CD4-positive, alpha-beta memory T cell (primary cell): Measurements from ENCODE around the gene EWSR1. TPM values are rescaled to one million over a fixed set of nuclear protein-coding genes. Genes with fewer than 3 reads are reported as not detected.

Source experiments
- CTCF ChIA-PET: fragments of 350-600 bp; sonication (Branson Sonifier 250); formaldehyde crosslinking; loops from one replicate; lab custom pipeline; 2021; ENCODE audit warnings: inconsistent platforms; ENCODE audit not compliant: partially characterized antibody; lab: Charles Lee
- POLR2A ChIA-PET: fragments of 350-600 bp; sonication (Branson Sonifier 250); formaldehyde crosslinking; loops from one replicate; lab custom pipeline; 2021; ENCODE audit not compliant: partially characterized antibody; lab: Charles Lee
- DNase-seq, 5 donors: peaks; one replicate each; pipeline versions ENCODE4 v3.0.0 to v3.0.0-alpha.2; 2020 to 2022; ENCODE audit warnings: mixed read lengths in 1 of 5
- H3K27ac ChIP-seq: one replicate; pipeline ENCODE4 v1.7.0; 2013; ENCODE audit warnings: low read depth, low read length
- H3K27me3 ChIP-seq: 2 replicates; pipeline ENCODE4 v1.7.0; 2013; ENCODE audit warnings: mild to moderate bottlenecking, low read length, moderate library complexity; ENCODE audit not compliant: insufficient read depth
- H3K36me3 ChIP-seq: 2 replicates; pipeline ENCODE4 v1.7.0; 2013; ENCODE audit warnings: mild to moderate bottlenecking, low read length, moderate library complexity; ENCODE audit not compliant: insufficient read depth
- H3K4me1 ChIP-seq: 2 replicates; pipeline ENCODE4 v1.7.0; 2013; ENCODE audit warnings: mild to moderate bottlenecking, low read length, moderate library complexity; ENCODE audit not compliant: insufficient read depth
- H3K4me3 ChIP-seq, 2 donors: one replicate each; pipeline ENCODE4 v1.7.0; 2013; ENCODE audit warnings: low read length in 2 of 2, mild to moderate bottlenecking in 1 of 2
- H3K9me3 ChIP-seq, 2 donors: one replicate each; pipeline ENCODE4 v1.7.0; 2013; ENCODE audit warnings: low read length in 2 of 2, control low read depth in 1 of 2; ENCODE audit not compliant: control insufficient read depth in 1 of 2
- H3K27ac Mint-ChIP-seq, 7 donors: one replicate each; pipeline ENCODE4 v1.8.0; 2020 to 2021; ENCODE audit warnings: mixed read lengths in 7 of 7, mild to moderate bottlenecking in 6 of 7, inconsistent platforms in 3 of 7, moderate library complexity in 3 of 7
- H3K27me3 Mint-ChIP-seq, 2 donors: one replicate each; pipeline ENCODE4 v1.8.0; 2020 to 2021; ENCODE audit warnings: mixed read lengths in 2 of 2
- H3K36me3 Mint-ChIP-seq, 2 donors: one replicate each; pipeline ENCODE4 v1.8.0; 2020 to 2021; ENCODE audit warnings: mixed read lengths in 2 of 2, inconsistent platforms in 1 of 2, mild to moderate bottlenecking in 1 of 2
- H3K4me1 Mint-ChIP-seq, 4 donors: one replicate each; pipeline ENCODE4 v1.8.0; 2020 to 2021; ENCODE audit warnings: mixed read lengths in 4 of 4, mild to moderate bottlenecking in 1 of 4
- H3K4me3 Mint-ChIP-seq, 8 donors: one replicate each; pipeline ENCODE4 v1.8.0; 2020 to 2021; ENCODE audit warnings: mixed read lengths in 8 of 8, mild to moderate bottlenecking in 7 of 8, moderate library complexity in 6 of 8, inconsistent platforms in 3 of 8
- H3K9me3 Mint-ChIP-seq, 8 donors: one replicate each; pipeline ENCODE4 v1.8.0; 2020 to 2021; ENCODE audit warnings: mixed read lengths in 8 of 8, mild to moderate bottlenecking in 5 of 8, inconsistent platforms in 3 of 8, moderate library complexity in 1 of 8
- intact Hi-C: fragments of 100-400 bp; cut with micrococcal nuclease; formaldehyde crosslinking; loops from one replicate; pipeline ENCODE4 v1.15.1; 2023
- microRNA-seq: library from miRNA; unstranded; fragments of <30 nt; microRNA quantifications from one replicate; pipeline ENCODE4 v1.2.0, GENCODE V29; 2021; ENCODE audit warnings: borderline replicate concordance, borderline number of aligned reads, borderline microRNAs expressed, mixed read lengths
- polyA plus RNA-seq, 2 donors: library from polyadenylated mRNA; unstranded; fragments of 300-500 nt; fragmentation: Illumina TruSeq; gene quantifications; one replicate each; pipeline ENCODE4 v1.2.3, GENCODE V29; 2021
- total RNA-seq, 2 experiments: library from RNA; stranded (reverse); gene quantifications; one replicate each; pipeline ENCODE4 v1.2.3, GENCODE V29; 2021

Gene EWSR1
- total and polyA plus RNA-seq, 4 experiments from 2014 or later: 192 to 250 (median 228) TPM

GRCh38 chr22:29345932-29346331 lies 77.9 kb downstream of the EWSR1 start:
- Histone ChIP-seq H3K27me3 (no peaks in the 10 kb centered on the region), H3K4me3 (no peak overlapping the region), H3K4me1 (no peaks in the 10 kb centered on the region), H3K36me3 (peaks cover 74% of the 10 kb centered on the region), H3K9me3 (no peaks in the 10 kb centered on the region), H3K27ac (no peak overlapping the region)
- Mint-ChIP-seq H3K27ac (peak overlapping the region in 2 of 7 donors; percentile 55 to 77), H3K36me3 (peaks cover 50 to 90% of the 10 kb centered on the region in 2 donors), H3K9me3 (no peaks in the 10 kb centered on the region), H3K27me3 (no peaks in the 10 kb centered on the region), H3K4me1 (no peaks in the 10 kb centered on the region), H3K4me3 (no peak overlapping the region)
- ChIA-PET POLR2A (no interaction called here), CTCF (no interaction called here)
- intact Hi-C loops: no loop called here
- DNase-seq: no peak

GRCh38 chr22:29346659-29347058 lies 78.6 kb downstream of the EWSR1 start:
- H3K9me3 Mint-ChIP-seq: no peaks in the 10 kb centered on the region
- no peak overlapping the region for H3K4me3 Mint-ChIP-seq
- H3K27me3 Mint-ChIP-seq: no peaks in the 10 kb centered on the region
- POLR2A ChIA-PET: no interaction called here
- H3K27me3 ChIP-seq: no peaks in the 10 kb centered on the region
- DNase-seq: no peak
- no peaks in the 10 kb centered on the region for H3K4me1 ChIP-seq
- H3K9me3 ChIP-seq: no peaks in the 10 kb centered on the region
- H3K36me3 ChIP-seq: peaks cover 75% of the 10 kb centered on the region
- H3K4me3 ChIP-seq: no peak overlapping the region
- CTCF ChIA-PET: no interaction called here
- peaks cover 54 to 91% of the 10 kb centered on the region in 2 donors for H3K36me3 Mint-ChIP-seq
- intact Hi-C loops: no loop called here
- peak overlapping the region in 1 of 7 donors; percentile 47 for H3K27ac Mint-ChIP-seq
- no peak overlapping the region for H3K27ac ChIP-seq
- H3K4me1 Mint-ChIP-seq: no peaks in the 10 kb centered on the region

- H3K4me1 Mint-ChIP-seq: peaks cover 0 to 1% (median 0%) of the 10 kb centered on the region in 4 donors
- H3K9me3 ChIP-seq: no peaks in the 10 kb centered on the region
- H3K27ac ChIP-seq: no peak overlapping the region
- intact Hi-C loops: no loop called here
- H3K27ac Mint-ChIP-seq: no peak overlapping the region
- no peak overlapping the region for H3K4me3 Mint-ChIP-seq
- no peaks in the 10 kb centered on the region for H3K27me3 ChIP-seq
- no peaks in the 10 kb centered on the region for H3K9me3 Mint-ChIP-seq
- POLR2A ChIA-PET: no interaction called here
- peaks cover 73% of the 10 kb centered on the region for H3K36me3 ChIP-seq
- H3K36me3 Mint-ChIP-seq: peaks cover 51 to 90% of the 10 kb centered on the region in 2 donors
- CTCF ChIA-PET: no interaction called here
- H3K4me1 ChIP-seq: no peaks in the 10 kb centered on the region
- H3K27me3 Mint-ChIP-seq: no peaks in the 10 kb centered on the region
- H3K4me3 ChIP-seq: no peak overlapping the region
- no peak for DNase-seq
Observed at GRCh38 chr22:29348041-29348440, 80.0 kb downstream of the EWSR1 start.

- Mint-ChIP-seq H3K27ac (peak overlapping the region in 1 of 7 donors; percentile 27), H3K36me3 (peaks cover 58 to 91% of the 10 kb centered on the region in 2 donors), H3K9me3 (no peaks in the 10 kb centered on the region), H3K4me3 (no peak overlapping the region), H3K27me3 (no peaks in the 10 kb centered on the region), H3K4me1 (peaks cover 0 to 1% (median 0%) of the 10 kb centered on the region in 4 donors)
- Histone ChIP-seq H3K27me3 (no peaks in the 10 kb centered on the region), H3K9me3 (no peaks in the 10 kb centered on the region), H3K4me1 (no peaks in the 10 kb centered on the region), H3K36me3 (peaks cover 78% of the 10 kb centered on the region), H3K4me3 (no peak overlapping the region), H3K27ac (no peak overlapping the region)
- no peak for DNase-seq
- intact Hi-C loops: no loop called here
- CTCF ChIA-PET: no interaction called here
- POLR2A ChIA-PET: no interaction called here
Observed at GRCh38 chr22:29348956-29349355, 80.9 kb downstream of the EWSR1 start.

Small RNAs within 50 kb of the gene (microRNA-seq; reads per million reads assigned to microRNA genes)
- 102 reads per million, percentile 69 among the genes with 10 or more reads in this experiment for gene MIR3653

Other genes starting within 250 kb of the EWSR1 start
- gene C22orf31, start 206.4 kb upstream of the EWSR1 start, total RNA-seq: not detected
- not detected for gene C22orf31, start 206.4 kb upstream of the EWSR1 start, polyA plus RNA-seq
- not detected for gene KREMEN1, start 195.2 kb upstream of the EWSR1 start, total RNA-seq
- gene KREMEN1, start 195.2 kb upstream of the EWSR1 start, polyA plus RNA-seq: not detected
- not detected for gene EMID1, start 62.4 kb upstream of the EWSR1 start, total RNA-seq
- under 1 TPM in 1 of 2 donors, not detected in 1; 0.11 TPM for gene EMID1, start 62.4 kb upstream of the EWSR1 start, polyA plus RNA-seq
- gene RHBDD3, start 287 bp upstream of the EWSR1 start, total RNA-seq: 10 to 100 TPM; 14.2 to 16.1 TPM
- 1 to 10 TPM; 7.8 to 8.0 TPM for gene RHBDD3, start 287 bp upstream of the EWSR1 start, polyA plus RNA-seq
- gene GAS2L1, start 38.4 kb downstream of the EWSR1 start, total RNA-seq: 1 to 10 TPM in 1 of 2 experiments, under 1 TPM in 1; 0.47 to 1.2 TPM
- gene GAS2L1, start 38.4 kb downstream of the EWSR1 start, polyA plus RNA-seq: under 1 TPM; 0.81 to 0.88 TPM
- gene RASL10A, start 47.4 kb downstream of the EWSR1 start, total RNA-seq: under 1 TPM; 0.36 to 0.79 TPM
- not detected for gene RASL10A, start 47.4 kb downstream of the EWSR1 start, polyA plus RNA-seq
- 10 to 100 TPM; 41.3 to 42.7 TPM for gene AP1B1, start 120.3 kb downstream of the EWSR1 start, total RNA-seq
- gene AP1B1, start 120.3 kb downstream of the EWSR1 start, polyA plus RNA-seq: 10 to 100 TPM in 1 of 2 donors, 1 to 10 TPM in 1; 9.1 to 20.2 TPM
- gene RFPL1, start 170.3 kb downstream of the EWSR1 start, total RNA-seq: not detected
- gene RFPL1, start 170.3 kb downstream of the EWSR1 start, polyA plus RNA-seq: not detected
- under 1 TPM; 0.47 to 0.61 TPM for gene NEFH, start 211.9 kb downstream of the EWSR1 start, total RNA-seq
- gene NEFH, start 211.9 kb downstream of the EWSR1 start, polyA plus RNA-seq: 1 to 10 TPM in 1 of 2 donors, not detected in 1; 1.1 TPM